Activated CD4-positive, alpha-beta T cell treated with anti-CD3 and anti-CD28 coated beads, Interleukin-2, amount 50 U/mL, for 4 hours (primary cell): ENCODE results near the gene TMEM52B.
"Not testable (repeated sequence)": the region's sequence is repeated elsewhere in the genome, so short reads cannot be mapped to it uniquely, and the experiment has no call there.

Experiments used
- DNase-seq, 2 experiments: peaks; one replicate each; pipeline ENCODE4 v3.0.0-alpha.2; 2020

Gene TMEM52B

GRCh38 chr12:10211940-10212738 lies 33.3 kb downstream of the TMEM52B start:
- peak; percentile 77 to 80 for DNase-seq

GRCh38 chr12:10212739-10213131 lies 33.9 kb downstream of the TMEM52B start, which contains the start of gene GABARAPL1:
Gene GABARAPL1 (plus strand): TSS chr12:10212877. CDS start chr12:10213130, 253 bp downstream.
- peak; percentile 68 to 73 for DNase-seq

- peak; percentile 65 to 74 for DNase-seq
Measured at GRCh38 chr12:10213168-10214135, 34.6 kb downstream of the TMEM52B start.

- DNase-seq: no peak
Measured at GRCh38 chr12:10214136-10214894, 35.5 kb downstream of the TMEM52B start.

- DNase-seq: no peak
Measured at GRCh38 chr12:10214895-10215267, 36.0 kb downstream of the TMEM52B start.

GRCh38 chr12:10215436-10215835 lies 36.6 kb downstream of the TMEM52B start:
- DNase-seq: no peak

- DNase-seq: not testable (repeated sequence)
Measured at GRCh38 chr12:10215946-10216345, 37.1 kb downstream of the TMEM52B start.

GRCh38 chr12:10218021-10218420 lies 39.2 kb downstream of the TMEM52B start:
- DNase-seq: no peak

GRCh38 chr12:10220398-10221077 lies 41.7 kb downstream of the TMEM52B start:
- DNase-seq: no peak

- DNase-seq: no peak
Measured at GRCh38 chr12:10221846-10222245, 43.0 kb downstream of the TMEM52B start.

GRCh38 chr12:10223208-10223607 lies 44.4 kb downstream of the TMEM52B start:
- DNase-seq: no peak

- DNase-seq: not testable (repeated sequence)
Measured at GRCh38 chr12:10225426-10225825, 46.6 kb downstream of the TMEM52B start.

- no peak for DNase-seq
Measured at GRCh38 chr12:10226086-10226485, 47.3 kb downstream of the TMEM52B start.

- DNase-seq: no peak
Measured at GRCh38 chr12:10226731-10227130, 47.9 kb downstream of the TMEM52B start.

- DNase-seq: no peak
Measured at GRCh38 chr12:10227648-10228047, 48.8 kb downstream of the TMEM52B start.

- DNase-seq: no peak
Measured at GRCh38 chr12:10234562-10234961, 55.7 kb downstream of the TMEM52B start.

- peak; percentile 21 to 33 for DNase-seq
Measured at GRCh38 chr12:10235761-10236631, 57.2 kb downstream of the TMEM52B start.

GRCh38 chr12:10236720-10237119 lies 57.9 kb downstream of the TMEM52B start:
- DNase-seq: no peak

- no peak for DNase-seq
Measured at GRCh38 chr12:10238526-10238925, 59.7 kb downstream of the TMEM52B start.

GRCh38 chr12:10241290-10241689 lies 62.5 kb downstream of the TMEM52B start:
- no peak for DNase-seq
